ENCODE data around the gene PRC1.
A peak's percentile ranks its signal among the peaks of the same experiment; 100 is the strongest.
"Not testable (repeated sequence)": the region's sequence is repeated elsewhere in the genome, so short reads cannot be mapped to it uniquely, and the experiment has no call there.

Gene PRC1, protein sequence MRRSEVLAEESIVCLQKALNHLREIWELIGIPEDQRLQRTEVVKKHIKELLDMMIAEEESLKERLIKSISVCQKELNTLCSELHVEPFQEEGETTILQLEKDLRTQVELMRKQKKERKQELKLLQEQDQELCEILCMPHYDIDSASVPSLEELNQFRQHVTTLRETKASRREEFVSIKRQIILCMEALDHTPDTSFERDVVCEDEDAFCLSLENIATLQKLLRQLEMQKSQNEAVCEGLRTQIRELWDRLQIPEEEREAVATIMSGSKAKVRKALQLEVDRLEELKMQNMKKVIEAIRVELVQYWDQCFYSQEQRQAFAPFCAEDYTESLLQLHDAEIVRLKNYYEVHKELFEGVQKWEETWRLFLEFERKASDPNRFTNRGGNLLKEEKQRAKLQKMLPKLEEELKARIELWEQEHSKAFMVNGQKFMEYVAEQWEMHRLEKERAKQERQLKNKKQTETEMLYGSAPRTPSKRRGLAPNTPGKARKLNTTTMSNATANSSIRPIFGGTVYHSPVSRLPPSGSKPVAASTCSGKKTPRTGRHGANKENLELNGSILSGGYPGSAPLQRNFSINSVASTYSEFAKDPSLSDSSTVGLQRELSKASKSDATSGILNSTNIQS

DNA sequence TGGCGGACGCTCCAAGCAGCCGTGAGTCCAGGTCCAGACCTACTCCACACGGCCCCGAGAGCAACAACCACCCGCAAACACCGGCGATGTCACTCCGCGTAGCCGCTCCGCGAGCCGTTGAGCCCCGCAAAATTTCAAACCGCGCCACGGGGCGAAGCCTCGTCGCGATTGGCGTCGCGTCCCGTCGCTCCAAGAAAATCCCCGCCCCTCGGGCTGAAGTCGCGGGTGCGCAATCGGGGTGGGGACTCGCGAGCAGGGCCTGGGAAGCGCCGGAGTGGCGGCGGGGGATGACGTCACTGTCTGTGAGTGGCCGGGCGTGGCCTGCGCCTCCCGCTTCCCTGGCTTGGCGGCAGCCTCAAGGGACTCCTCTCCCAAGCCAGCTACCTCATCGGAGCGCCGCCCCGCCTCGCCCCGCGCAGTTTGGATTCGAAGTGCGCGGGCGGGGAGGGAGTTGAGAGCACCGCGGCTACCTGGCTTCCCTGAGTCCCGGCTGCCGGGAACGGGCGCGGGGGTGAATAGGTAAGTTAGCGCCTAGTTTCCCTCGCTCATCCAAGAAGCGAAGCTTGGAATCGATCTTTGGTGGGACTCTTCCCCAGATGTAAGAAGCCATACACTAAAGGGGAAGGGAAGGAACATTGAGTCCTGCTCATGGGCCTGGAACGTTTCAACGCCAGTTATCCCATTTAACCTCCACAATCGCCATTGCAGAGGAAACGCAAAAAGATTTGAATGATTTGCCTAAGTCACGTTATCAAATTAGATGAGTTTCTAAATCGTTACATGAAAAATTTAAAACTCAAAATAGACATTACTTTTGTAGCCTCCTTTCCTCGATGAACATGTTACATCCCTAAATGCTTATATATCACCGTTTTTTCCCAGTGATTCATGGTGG, at the start of gene PRC1:
TSS of gene PRC1 (minus strand) at position 119 of the 895 bp plus-strand sequence. CDS start at position 1, 118 bp downstream.
- peak; percentile 95 for DNase-seq (ENCODE audit: low read depth)

DNA sequence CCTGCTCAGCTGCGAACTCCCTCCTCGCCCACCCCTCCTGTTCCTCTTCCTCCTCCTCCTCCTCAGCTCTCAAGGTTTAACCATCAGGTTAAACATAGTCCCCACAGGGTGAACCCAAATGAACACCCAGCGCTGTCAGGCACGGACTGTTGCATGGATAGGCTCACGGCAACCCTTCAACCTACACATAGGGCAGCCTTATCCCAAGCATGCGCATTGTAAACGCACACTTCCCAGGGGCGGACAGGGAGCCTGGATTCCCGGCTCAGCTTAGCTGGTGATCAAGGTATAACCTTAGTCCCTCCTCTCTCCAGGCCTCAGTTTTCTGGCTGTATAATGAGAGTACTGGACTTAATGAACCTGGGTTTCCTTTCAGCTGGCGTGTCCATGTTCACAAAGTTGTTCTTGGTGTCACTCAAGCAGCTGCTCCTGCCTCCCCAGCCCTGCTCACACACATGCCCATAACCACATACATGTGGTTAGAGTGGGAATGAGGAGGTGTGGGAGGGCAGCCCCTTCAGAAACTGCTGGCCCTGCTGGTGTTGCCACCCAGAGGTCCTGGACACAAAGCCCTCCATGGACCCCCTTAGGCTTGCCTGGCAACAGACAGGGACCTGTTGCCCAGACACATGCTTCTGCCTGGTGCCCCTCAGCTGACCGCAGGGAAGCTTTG, 49.0 kb upstream of the PRC1 start:
- DNase-seq (ENCODE audit: low read depth), result no peak

DNA sequence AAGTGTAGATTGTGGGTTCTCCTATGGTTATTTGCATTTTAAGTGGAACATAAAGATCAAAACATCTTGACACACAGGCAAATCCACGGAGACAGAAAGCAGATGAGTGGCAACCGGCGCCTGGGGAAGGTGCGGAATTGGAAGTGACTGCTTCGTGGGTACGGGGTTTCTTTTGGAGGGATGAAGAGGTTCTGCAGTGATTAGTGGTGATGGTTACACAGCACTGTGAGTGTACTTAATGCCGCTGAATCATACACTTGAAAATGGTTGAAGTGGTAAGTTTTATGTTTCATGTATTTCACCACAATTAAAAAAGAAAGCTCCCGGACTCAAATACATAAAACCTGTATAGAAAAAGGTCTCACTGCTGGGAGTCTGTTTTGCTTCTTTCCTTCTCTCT, 46.5 kb upstream of the PRC1 start:
- DNase-seq (ENCODE audit: low read depth), result no peak

DNA sequence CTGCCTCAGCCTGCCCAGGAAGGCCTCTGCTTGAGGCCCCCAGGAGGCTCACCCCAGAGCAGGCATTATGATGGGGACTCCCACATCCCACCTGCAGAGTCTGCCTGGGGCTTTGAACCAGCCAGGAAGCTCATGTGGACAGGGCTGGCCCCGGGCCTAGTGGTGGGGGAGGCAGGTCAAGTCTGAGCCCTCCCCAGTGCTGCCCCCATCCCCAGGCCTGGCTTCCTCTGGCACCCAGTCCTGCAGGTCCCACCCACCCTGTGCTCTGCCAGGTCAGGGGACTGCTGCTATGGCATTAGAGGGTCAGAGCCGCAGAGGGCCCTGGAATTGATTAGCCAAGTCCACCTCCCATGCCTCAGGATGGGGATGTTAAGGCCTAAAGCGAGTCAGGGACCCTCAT, 45.7 kb upstream of the PRC1 start:
- DNase-seq (ENCODE audit: low read depth), result no peak

DNA sequence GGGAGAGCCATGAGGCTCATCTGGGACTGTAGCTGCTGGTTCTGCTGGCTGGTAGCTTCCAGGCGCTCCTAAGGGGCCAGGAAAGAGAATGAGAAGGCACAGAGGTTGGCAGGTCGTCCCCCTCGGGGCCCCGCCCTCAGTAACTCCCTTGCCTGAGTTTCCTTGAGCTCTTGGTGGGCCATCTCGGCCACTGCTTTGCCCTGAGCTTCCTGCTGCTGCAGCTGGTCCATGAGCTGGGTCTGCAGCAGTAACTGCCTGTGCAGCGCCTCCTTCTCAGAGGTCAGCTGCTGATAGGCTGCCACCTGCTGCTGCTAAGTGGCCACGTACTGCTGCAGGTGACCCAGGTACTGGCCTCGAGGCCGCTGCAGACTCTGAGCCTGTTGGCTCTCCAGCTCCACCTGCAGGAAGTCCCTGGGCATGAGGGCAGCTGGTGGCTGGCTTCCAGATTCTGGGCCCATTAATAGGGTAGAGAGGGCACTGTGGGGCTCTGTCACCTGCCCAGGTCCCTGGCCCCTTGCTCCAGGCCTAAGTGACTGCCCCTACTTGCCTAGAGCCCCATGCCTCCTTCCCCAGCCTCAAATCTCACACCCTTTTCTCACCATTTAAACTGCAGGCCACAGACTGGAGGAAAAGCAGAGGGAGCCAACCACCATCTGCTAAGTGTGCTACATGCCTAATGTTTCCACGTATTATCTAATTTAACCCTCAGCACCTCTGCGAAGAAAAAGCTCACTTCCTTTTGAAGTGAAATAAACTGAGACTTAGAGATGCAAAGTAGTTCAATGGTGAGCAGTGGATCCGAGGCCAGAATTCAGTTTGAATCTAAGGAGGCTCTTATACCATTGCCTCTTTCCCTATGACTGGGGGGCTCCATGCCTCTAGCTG, 38.8 kb upstream of the PRC1 start:
- DNase-seq (ENCODE audit: low read depth), result peak; percentile 25

DNA sequence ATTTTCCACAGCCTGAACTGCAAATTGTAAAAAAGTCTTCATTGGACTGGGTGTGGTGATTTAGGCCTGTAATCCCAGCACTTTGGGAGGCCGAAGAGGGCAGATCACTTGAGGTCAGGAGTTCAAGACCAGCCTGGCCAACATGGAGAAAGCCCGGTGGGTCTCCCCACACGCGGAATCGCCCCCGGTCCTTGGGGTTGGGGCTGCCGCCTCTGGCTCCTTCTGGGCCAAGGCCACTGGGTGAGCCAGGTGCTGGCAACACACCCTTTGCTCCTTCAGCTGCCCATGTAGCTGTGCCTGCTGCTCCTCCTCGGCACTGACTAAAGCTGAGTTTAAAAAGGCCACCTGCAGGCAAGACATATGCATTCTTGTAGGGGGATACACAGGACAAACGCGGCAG, 37.5 kb upstream of the PRC1 start:
- DNase-seq (ENCODE audit: low read depth), result no peak

- no peak for DNase-seq (ENCODE audit: low read depth)
Observed at GRCh38 chr15:91027677-91028076, 33.3 kb upstream of the PRC1 start.

GRCh38 chr15:91023720-91024119, 29.4 kb upstream of the PRC1 start:
- no peak for DNase-seq (ENCODE audit: low read depth)

- no peak for DNase-seq (ENCODE audit: low read depth)
Observed at GRCh38 chr15:91022832-91023129, 28.4 kb upstream of the PRC1 start.

DNA sequence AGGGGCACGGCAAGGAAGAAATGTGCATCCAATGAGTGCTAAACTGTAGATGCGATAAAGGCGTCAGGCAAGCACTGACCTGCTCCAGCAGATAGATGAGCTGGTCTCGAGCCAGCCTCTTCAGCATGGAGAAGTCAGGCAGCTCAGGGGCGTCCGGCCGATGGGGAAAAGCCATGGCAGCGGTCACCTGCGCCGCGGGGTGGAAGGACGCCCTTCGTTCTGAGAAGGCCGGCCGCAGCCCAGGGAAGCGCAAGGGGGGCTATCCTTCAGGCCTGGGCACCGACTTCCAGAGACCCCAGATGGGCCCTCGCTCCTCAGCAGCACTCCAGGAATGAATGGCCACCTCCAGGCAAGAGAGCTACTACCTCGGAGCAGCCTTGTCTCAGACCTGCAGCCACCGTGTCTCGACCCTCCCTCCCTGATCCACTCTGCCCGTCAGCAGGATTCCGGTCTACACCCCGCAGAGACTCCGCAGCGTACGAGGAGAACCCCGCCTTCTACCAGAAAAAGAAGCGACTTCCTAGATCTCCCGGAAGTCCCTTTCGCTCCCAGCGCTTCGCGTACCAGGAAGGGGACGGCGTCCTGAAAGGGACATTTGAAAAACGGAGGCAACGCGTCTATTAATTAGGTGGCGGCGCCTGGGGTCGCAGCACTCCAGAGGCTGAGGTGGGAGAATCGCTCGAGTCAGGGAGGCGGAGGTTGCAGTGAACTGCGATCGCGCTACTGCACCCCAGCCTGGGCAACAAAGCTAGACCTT, 27.9 kb upstream of the PRC1 start, which contains the start of gene VPS33B:
TSS of gene VPS33B (minus strand) at position 520 of the 757 bp plus-strand sequence. CDS start at position 175, 345 bp downstream.
- peak; percentile 46 for DNase-seq (ENCODE audit: low read depth)

- DNase-seq (ENCODE audit: low read depth), result no peak
Observed at GRCh38 chr15:91021516-91022074, 27.3 kb upstream of the PRC1 start.

- DNase-seq (ENCODE audit: low read depth), result no peak
Observed at GRCh38 chr15:91018158-91018557, 23.8 kb upstream of the PRC1 start.

DNA sequence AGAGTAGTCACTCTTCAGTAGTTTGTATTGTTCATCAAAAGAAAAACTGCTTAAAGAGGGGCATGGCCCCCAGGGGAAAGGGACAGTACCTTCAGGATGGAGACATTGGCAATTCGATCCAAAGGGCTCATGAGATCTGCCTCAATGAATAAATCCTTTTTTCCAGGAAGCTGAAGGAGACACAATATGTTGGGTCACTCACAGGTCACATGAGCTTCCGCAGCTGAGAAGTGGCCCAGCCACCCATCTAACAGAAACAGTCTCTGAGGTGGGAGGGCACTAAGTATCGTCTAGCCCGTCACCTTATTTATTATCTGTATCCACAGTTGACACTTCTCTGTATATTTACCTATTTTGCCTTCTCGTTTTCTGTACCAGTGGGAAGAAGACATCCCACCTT, 23.4 kb upstream of the PRC1 start:
- DNase-seq (ENCODE audit: low read depth), result no peak

DNA sequence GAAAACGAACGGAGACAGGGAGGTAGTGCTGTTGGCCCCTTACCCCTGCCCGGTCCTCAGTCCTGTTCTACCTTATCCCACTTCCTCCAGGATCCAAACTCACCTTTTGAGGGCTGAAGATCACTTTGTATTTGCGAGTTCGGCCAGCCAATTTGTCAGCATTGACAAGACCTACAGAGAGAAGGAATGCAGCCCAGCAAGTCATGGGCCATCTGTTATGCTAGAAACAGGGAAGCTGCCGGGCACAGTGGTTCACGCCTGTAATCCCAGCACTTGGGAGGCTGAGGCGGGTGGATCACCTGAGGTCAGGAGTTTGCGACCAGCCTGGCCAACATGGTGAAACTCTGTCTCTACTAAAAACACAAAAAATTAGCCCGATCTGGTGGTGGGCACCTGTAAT, 19.4 kb upstream of the PRC1 start:
- DNase-seq (ENCODE audit: low read depth), result not testable (repeated sequence)

- DNase-seq (ENCODE audit: low read depth), result no peak
Observed at GRCh38 chr15:91007266-91007665, 12.9 kb upstream of the PRC1 start.

GRCh38 chr15:91001209-91001608, 6.9 kb upstream of the PRC1 start:
- DNase-seq (ENCODE audit: low read depth), result no peak

DNA sequence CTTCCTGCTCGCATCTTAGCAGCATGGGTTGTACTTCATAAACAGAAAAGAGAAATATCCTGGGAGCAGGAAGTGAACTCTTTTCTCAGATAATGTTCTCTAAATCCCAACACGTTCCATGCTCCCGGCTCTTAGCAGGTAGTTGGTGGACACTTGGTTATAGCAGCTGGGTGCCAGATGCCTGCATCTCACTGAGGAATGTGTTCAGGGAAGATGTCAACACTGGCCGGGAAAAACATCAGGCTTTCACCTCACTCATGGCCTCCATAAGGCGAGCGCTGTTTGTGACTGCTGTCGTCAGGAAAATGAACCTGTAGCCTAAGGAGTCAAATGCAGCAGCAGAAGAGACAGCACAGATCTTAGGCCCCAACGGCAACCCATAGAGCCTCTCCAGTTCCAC, 4.4 kb upstream of the PRC1 start:
- no peak for DNase-seq (ENCODE audit: low read depth)

DNA sequence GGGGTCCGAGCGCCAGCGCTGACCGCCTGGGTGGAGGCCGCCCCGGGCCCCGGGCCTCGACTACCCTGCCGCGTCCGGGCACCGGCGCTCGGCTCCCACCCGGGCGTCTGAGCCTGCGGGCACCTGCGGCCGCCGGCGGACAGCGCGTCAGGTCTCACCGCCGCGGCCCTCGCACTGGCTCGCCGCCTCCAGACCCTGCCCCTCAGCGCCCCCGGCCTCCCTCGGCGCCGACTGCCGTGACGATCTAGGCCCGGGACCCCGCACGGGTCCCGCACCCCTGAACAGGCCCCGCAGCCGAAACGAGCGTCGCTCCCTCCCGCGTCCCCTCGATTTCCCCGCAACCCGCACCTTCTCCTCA, 297 bp downstream of the PRC1 start:
- DNase-seq (ENCODE audit: low read depth), result no peak

DNA sequence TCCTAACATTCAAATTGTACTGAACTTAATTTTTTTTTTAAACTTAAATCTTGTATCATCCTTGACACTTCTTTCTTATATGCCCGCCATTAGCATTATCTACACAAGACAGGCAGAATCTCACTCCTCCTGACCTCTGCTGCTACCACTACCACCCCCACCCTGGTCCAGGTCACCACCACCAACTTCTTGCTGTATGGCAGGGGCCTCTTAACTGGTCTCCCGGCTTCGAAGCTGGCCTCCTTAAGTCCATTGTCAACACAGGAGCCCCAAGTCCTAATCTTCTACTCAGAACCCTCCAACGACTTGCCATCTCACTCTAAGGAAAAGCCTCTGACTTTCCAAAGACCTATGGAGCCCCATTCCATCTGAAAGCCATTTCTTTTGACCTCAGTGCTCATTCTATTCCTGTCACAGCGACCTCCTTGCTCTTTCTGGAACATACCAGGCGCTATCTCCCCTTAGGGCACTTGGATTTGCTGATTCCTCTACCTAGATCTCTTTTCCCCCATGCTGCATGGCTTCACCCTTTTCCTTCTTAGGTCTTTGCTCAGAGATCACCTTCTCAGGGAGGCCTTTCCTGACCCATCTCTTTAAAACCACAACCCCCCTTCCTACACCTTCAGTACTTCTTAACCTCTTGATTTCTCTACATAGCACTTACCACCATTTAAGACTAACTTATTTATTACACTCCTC, 2.6 kb downstream of the PRC1 start:
- DNase-seq (ENCODE audit: low read depth), result no peak

GRCh38 chr15:90990446-90990845, 3.9 kb downstream of the PRC1 start:
- no peak for DNase-seq (ENCODE audit: low read depth)

Data from stimulated activated CD8-positive, alpha-beta memory T cell treated with anti-CD3 and anti-CD28 coated beads, Interleukin-15, amount 100 ng/mL, for 1 hour (primary cell).